Umbilical cord (tissue), 2 donors: ENCODE results near the gene PDE1C. TPM values are rescaled to one million over a fixed set of nuclear protein-coding genes. Genes with fewer than 3 reads are reported as not detected.
"Not testable (repeated sequence)": the region's sequence is repeated elsewhere in the genome, so short reads cannot be mapped to it uniquely, and the experiment has no call there.

Source experiments
- DNase-seq: peaks from one replicate; pipeline ENCODE4 v3.0.0-alpha.2; 2015; ENCODE audit warnings: low spot score
- total RNA-seq: library from RNA; depleted of rRNA; stranded (reverse); fragments of >200 nt; gene quantifications from one replicate; pipeline ENCODE4 v1.2.3, GENCODE V29; 2014; ENCODE audit warnings: low replicate concordance; ENCODE audit not compliant: insufficient read depth

Gene PDE1C
- total RNA-seq, result 25.8 TPM

DNA sequence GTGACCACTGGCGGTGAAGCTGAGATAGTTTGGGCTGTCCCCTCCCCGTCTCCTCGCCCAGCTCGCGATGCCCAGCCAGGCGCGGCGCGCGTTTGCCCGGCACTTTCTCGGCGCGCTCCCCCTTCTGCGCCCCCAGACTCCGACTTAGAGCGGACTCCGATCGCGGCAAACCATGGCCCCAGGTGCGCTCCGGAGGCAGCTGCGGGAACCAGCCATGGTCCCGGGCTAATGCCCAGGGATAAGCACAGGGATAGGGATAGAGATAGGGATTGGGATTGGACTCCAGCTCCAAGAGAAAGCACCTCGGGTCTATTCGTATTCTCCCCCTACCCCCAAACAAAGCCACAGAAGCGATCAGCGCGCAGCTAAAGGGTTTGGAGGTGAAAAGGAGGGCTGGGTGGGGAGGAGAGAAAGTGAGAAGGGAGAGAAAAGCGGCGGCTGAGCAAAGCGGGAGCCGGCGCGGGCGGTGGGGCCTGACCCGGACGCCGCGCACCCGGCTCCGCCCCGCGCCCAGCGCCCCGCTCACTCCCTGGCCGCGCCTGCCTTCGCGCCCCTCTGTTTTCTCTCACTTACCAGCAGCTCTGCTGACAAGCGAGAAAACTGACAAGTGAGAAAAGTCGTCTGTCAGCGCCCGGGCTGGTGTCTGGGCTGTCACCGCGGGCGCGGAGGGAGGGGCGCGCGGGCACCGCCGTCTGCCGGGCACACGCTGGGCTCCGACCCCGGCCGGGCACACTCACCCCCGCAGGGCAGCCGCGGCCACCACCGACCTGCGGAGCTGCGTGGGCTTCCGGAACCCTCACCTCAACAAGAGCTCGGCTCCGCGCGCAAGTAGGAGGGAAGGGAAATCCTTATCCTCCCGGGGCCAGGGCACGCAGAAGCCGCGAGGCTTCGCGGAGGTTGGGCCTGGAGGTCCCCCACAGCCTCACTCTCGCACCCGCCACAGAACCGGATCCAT is at the start of gene PDE1C:
Gene PDE1C (minus strand): TSS at position 2 of the 955 bp plus-strand sequence.
- peak; percentile 25 for DNase-seq

DNA sequence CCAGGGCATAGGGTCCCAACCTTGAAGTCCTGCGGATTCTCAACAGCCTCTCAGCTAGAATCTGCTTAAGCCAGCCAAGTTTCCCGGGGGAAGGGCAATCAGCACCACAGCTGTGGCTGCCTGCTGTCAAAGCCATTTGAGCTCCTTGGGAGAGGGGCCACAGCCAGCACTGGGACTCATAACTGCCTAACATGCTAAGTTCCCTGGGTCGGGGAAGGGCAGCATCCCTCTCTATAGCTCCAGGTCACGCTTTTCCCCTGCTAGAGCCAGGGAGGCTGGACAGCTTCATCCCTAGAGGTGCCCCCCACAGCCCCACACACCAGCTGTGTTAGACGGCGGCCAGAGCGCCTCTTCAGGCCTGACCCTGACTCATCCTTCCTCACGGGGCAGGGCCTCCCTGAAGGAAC is 49.6 kb upstream of the PDE1C start:
- no peak for DNase-seq

- DNase-seq, result no peak
Measured at GRCh38 chr7:32117837-32118236, 47.6 kb upstream of the PDE1C start.

- DNase-seq, result no peak
Measured at GRCh38 chr7:32116436-32116835, 46.2 kb upstream of the PDE1C start.

GRCh38 chr7:32115831-32116230 is 45.6 kb upstream of the PDE1C start:
- no peak for DNase-seq

- DNase-seq, result no peak
Measured at GRCh38 chr7:32108651-32109050, 38.4 kb upstream of the PDE1C start.

DNA sequence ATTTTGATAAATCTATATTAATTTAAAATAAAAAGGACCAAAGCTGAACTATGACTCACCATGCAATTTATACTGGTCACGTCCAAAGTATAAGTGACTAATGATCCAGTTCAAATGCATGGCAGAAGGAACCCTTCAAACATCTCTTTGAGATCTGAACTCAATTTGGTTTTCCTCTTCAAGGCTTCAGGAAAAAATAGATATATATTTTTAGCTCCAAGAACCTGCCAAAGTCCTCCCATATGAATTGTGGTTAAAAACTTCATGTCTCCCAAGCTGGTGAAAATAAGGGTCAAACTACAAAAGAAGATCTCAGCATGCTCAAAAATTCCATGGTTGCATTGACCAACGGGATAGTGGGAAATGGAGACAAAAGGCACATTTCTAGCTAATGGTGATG is 34.6 kb upstream of the PDE1C start:
- DNase-seq, result no peak

- DNase-seq, result no peak
Measured at GRCh38 chr7:32103361-32103760, 33.2 kb upstream of the PDE1C start.

- no peak for DNase-seq
Measured at GRCh38 chr7:32102432-32102873, 32.2 kb upstream of the PDE1C start.

DNA sequence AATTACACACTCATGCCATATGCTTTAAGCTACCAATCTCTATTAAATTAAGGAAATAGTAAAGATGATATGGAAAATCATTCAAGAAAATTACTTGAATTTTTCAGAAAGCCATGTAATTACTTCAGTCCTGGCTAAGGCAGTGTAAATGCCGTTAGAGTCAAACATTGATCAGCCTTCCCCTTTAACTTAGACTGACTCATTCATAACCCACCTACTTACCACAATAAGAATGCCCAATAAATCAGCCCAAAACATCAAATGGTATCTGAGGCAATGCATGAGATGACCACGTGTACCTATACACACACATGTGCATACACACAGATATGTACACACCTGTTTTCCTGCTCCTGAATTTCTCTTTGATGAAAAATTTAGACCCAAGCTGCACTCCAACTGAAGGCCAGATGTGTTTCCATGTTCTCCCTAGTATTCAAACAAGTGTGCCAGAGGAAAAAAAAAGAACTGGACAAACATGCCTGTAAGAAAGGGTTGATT is 30.2 kb upstream of the PDE1C start:
- no peak for DNase-seq

DNA sequence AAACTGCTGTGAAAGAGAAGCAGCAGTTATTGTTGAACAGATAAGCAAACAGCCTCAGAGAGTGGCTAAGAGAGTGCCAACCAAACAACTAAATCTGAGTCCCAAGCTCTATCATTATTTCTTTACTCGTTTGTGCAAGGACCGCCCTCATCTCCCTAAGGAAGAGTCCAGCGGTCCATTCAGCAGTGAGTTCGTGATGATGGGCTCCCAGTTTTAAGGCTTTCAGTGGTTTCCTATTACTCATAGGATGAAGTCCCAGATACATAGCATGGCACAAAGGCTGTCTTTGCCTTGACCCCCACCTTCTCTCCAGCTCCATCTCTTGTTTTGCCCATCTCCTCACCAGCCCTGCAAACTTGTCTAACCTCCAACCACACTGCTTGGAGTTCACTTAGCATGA is 24.3 kb upstream of the PDE1C start:
- no peak for DNase-seq

DNA sequence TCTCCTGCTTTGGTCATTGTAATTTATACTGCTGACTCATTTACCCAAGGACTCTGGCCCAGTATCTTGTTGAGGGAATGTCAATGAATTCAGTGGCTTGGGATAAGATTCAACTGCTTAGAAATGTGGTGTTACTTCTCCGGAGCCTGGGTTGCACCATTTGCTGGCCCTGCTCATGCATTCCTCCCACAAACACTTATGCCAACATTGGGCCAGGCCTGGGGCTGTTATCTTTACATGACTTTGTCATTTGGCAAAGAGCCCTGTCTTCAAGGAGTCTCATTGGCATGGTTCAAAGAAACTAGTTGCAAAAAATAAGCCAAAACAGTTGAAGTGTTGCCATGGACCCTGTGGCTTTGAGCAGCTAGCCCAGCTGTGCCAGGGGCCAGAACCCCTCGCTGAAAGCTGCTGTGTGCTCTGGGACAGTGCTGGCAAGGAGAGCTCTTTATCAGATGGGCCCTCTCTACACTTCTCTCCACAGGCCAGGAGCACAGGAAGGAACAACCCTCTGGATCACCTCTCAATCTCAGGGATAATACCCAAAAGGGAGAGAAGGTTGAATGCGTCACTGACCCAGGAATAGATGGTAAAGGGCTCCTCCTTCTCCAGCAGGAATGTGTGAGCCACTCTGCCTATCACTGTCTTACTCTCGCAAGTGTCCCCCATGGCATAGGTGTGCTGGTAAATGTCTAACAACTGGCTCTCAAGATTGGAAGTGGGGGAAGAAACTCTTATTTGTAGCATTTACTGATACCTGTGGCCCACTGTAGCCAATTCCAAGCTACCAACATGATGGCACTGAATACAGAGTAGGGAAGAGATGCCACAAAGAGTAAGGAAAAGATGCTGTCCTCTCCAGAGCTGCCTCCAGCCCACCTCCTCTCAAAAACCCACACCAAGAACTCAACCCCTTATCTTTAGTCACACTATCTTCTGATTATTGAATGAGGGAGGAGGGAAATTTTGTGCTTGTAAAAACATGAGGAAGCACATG is 23.5 kb upstream of the PDE1C start:
- DNase-seq, result peak; percentile 22

DNA sequence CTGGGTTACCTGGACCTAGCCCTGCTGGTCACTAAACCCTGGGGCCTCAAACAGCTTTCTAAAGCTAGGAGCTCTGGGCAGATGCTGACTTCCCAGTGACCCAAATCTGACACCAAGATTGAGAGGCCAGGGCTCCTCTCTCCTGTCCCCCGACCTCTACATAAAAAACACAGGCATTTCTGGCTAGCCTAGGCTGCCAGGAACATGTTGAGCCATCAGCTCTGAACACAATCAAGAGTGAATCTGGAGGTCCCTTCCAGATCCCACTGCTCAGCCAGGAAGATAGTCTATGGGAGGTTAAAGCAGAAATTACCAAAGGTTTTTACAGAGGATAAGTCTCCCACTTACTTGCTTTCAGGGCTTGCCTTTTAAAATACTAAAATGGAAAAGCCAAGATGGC is 22.1 kb upstream of the PDE1C start:
- DNase-seq, result no peak

DNA sequence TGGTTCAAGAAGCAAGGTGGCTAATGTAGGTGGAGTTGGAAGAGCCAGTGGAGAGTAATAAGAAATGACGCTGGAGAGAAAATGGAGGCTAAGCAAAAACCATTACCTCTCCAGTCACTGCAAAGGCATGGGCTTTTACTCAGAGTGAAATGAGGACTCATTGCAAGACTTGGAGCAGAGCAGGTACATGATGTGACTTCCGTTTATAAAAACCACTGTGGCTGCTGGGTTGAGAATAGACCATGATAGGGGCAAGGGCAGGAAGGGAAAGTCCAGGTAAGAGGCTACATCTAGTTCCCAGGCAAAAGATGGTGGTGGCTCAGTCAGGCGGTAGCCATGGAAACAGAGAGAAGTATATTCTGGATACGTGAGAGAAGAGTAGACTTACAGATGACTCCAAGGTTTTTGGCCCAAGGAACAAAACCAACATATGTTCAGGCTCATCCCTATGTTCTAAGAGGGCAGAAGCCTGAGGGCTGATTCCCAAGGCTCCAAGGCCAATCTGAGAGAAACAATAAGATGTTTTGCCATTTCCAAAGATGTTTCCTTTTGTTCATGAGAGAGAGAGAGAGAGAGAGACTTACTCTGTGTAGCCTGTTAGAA is 21.5 kb upstream of the PDE1C start:
- no peak for DNase-seq

DNA sequence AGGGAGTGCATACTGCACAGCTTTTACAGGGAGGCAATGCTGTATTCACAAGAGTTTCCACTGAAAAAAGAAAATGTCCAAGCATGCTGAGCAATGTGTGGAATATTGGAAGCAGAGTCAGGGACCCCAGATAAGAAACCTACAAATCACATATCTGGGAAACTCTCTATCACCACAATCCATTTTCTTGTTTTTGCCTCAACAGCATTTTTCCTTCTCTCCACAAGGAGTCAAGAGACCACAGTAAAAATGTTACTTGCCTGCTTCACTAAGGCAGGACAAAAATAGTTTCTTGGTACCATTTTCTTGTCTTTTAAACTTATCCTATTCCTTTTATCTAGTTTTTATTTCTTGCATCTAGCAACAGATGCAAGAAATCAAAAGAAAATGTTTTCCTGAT is 19.5 kb upstream of the PDE1C start:
- no peak for DNase-seq

GRCh38 chr7:32089256-32089655 is 19.0 kb upstream of the PDE1C start:
- DNase-seq, result no peak

DNA sequence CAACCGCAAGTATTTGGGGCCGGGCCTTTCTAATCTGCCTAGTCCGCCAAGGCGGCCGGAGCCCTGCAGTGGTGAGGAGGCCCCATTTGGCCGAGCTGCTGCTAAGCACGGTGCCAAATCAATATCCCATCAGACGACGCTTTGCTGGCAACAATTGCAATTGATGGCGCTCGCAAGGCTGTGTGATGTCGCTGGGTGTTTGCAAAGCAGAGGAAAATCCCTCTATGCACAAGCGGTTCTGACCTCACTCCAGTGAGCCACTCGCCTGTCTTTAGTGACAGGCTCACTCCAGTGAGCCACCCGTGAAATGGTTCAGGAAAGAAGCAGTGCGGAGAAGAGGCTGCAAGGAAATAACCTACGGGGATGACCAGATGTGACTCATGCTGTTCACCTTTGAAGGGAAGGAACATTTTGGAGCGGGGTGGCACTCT is 18.3 kb upstream of the PDE1C start:
- DNase-seq, result no peak

GRCh38 chr7:32079510-32079909 is 9.3 kb upstream of the PDE1C start:
- no peak for DNase-seq

DNA sequence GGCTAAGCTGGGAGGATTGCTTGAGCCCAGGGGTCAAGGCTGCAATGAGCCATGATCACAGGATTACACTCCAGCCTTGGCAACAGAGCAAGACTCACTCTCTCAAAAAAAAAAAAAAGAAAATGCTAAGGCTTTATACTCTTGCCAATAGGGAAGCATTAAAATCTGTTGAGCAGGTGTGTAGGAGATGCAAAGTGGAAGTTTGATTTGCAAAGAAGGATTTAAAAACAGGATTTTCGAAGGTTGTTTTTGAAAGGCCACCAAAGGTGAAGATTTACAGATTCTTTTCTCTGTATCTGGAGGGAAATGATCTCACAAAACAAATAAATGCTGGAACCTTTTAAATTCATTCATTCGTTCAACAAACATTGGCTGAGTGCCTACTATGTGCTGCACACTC is 8.6 kb upstream of the PDE1C start:
- DNase-seq, result no peak

- no peak for DNase-seq
Measured at GRCh38 chr7:32077806-32078205, 7.6 kb upstream of the PDE1C start.

GRCh38 chr7:32076802-32077201 is 6.6 kb upstream of the PDE1C start:
- DNase-seq, result not testable (repeated sequence)
